Measurements from ENCODE around the gene RBMY1D.
"Not testable (repeated sequence)": the region's sequence is repeated elsewhere in the genome, so short reads cannot be mapped to it uniquely, and the experiment has no call there.

RBMY1D gene

GRCh38 chrY:21894426-21894825 is at the start of gene RBMY1D:
Gene RBMY1D (minus strand): TSS chrY:21894526. CDS start chrY:21892513, 2,013 bp downstream.
- DNase-seq: not testable (repeated sequence)

DNA sequence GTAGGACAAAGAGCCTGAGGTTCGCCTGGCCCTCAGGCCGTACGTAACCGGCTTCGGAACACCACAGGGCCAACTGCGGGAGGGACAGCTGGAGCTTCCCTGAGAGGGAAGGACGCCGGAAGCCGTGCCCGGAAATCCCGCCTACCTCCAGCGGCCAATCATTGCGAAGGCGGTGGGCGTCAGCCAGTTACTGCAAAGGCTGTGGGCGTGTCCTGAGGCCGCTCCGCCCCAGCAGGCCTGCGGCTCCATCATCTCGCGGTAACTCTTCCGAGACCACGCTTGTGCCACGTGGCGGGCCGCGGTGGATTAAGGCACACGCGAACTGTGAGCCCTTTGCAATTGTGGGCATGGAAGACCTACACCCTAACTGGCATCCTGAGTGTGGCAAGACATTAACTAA is 23.6 kb upstream of the RBMY1D start, which contains the start of gene RBMY1E:
Gene RBMY1E, minus strand, starts transcription at position 101 of the 400 bp plus-strand sequence. CDS start 1,978 bp downstream, outside the sequence.
- not testable (repeated sequence) for DNase-seq

DNA sequence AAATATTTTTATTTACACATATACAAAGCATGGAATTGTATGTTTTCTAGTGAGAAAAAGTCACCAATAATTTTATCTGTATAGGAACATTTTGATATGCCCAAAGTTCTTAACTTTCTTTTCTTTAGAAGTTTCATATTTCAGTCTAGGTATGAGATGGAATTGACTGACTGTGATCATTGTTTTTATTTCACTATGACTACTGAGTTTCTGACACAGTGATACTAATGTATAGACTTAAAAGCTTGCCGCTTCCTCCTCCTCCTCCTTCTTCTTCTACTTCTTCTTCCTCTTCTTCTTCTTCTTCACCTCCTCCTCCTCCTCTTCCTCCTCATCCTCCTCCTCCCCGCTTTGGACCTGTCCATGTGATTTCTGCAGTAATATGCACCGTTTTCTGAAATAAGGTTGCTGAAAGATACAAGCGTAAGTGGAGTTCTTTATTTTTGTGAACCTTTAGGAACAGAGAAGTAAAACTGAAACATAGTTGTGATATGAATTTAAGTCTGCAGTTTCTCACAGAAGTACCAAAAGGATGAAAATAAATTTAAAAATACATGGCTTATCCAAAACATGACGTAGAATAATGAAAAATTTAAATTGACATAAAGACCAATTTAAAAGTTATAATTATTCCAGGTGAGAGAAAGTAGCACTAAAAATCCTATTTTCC is 24.8 kb downstream of the RBMY1D start:
- DNase-seq: not testable (repeated sequence)

DNA sequence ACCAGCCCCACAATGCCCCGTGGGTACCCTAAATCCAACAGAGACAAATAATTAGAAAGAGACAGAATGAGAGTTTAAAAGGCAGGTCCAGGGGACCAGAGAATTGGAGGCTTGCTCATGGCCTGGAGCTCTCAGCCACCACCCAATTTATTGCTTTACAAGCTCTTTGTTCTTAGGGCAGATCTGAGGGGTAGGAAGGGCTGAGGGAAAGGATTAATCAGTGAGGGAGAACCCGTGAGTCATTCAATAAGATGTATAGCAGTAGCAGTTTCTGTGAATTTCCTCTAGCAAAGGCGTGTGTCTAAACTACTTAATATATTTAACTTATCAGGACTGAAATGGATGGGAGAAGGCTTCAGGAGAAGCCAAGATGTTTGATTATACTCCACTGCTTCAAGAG is 48.8 kb downstream of the RBMY1D start:
- DNase-seq: no peak

- no peak for DNase-seq
These were observed 52.2 kb downstream of the RBMY1D start for GRCh38 chrY:21842090-21842489.

- DNase-seq: no peak
These were observed 54.8 kb downstream of the RBMY1D start for GRCh38 chrY:21839489-21839888.

- no peak for DNase-seq
These were observed 58.0 kb downstream of the RBMY1D start for GRCh38 chrY:21836343-21836742.

DNA sequence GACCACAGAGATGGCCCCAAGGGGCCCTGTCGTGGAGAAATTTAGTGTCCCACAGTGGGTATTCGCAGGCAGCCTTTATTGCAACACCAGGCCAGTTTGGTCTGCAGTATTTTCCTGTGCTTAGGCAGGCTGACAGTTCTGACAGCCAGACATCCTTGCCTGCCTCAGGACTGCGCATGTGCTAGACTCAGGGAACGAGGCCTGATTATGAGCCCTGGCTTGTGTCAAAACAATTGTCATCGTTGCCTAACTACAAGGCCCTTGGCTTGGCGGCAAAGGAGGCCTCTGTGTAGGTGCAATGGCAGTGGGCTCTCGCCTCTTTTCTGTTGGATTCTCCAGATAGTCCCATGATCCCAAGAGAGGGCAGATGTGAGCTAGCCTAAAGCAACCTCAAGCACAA is 59.3 kb downstream of the RBMY1D start:
- DNase-seq: no peak

Measured in right hindlimb (tissue), 1 donor.